ENCODE data around the gene ZNF831.

Gene ZNF831

DNA sequence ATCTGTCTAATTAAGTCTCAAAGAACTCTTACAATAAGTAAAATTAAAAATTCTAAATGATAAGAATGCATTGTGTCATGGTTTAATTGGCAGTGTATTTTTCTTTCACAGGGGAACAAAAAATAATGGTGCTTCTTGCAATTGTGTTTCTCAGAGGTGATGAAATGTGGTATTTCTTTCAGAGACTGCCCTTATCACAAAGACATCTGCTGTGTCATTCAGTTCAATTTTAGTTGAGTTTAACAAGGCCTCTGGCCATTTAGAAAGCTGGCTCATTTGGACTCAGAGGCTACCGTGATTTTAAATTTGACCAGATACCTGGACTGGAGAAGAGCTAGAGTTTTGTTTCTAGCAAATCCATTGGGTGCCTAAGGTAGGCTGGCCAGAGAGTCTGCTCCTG is 23.6 kb upstream of the ZNF831 start:
- H3K4me3 ChIP-seq (ENCODE audit: low read length) = no peak overlapping the region
- no peak for TF ChIP-seq EZH2 (optimal IDR thresholded peaks at IDR 0.05; ENCODE audit: low read depth, low read length)
- TF ChIP-seq, protein P1, sequence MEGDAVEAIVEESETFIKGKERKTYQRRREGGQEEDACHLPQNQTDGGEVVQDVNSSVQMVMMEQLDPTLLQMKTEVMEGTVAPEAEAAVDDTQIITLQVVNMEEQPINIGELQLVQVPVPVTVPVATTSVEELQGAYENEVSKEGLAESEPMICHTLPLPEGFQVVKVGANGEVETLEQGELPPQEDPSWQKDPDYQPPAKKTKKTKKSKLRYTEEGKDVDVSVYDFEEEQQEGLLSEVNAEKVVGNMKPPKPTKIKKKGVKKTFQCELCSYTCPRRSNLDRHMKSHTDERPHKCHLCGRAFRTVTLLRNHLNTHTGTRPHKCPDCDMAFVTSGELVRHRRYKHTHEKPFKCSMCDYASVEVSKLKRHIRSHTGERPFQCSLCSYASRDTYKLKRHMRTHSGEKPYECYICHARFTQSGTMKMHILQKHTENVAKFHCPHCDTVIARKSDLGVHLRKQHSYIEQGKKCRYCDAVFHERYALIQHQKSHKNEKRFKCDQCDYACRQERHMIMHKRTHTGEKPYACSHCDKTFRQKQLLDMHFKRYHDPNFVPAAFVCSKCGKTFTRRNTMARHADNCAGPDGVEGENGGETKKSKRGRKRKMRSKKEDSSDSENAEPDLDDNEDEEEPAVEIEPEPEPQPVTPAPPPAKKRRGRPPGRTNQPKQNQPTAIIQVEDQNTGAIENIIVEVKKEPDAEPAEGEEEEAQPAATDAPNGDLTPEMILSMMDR (IDR thresholded peaks at IDR 0.05; ENCODE audit: low read length) = no peak
- TF ChIP-seq EZH2phosphoT487 (IDR thresholded peaks at IDR 0.05; ENCODE audit: low read length) = no peak
- H2AFZ ChIP-seq (ENCODE audit: low read length) = no peak overlapping the region
- H3K27me3 ChIP-seq (replicated peaks; ENCODE audit: insufficient read depth, low read length) = peaks cover 80% of the 10 kb centered on the region
- H3K4me1 ChIP-seq (ENCODE audit: low read length) = no peaks in the 10 kb centered on the region
- no peaks in the 10 kb centered on the region for H3K79me2 ChIP-seq (ENCODE audit: low read length)
- no peak overlapping the region for H3K27ac ChIP-seq (ENCODE audit: low read length)
- no peaks in the 10 kb centered on the region for H3K36me3 ChIP-seq (replicated peaks; ENCODE audit: insufficient read depth, low read length)
- no peak for DNase-seq
- no peak overlapping the region for H3K4me2 ChIP-seq (ENCODE audit: low read depth, low read length)
- no peak overlapping the region for H3K9ac ChIP-seq (ENCODE audit: low read length)
- no peaks in the 10 kb centered on the region for H3K9me2 ChIP-seq (replicated peaks; ENCODE audit: insufficient read depth, low read length)
- H3F3A ChIP-seq (ENCODE audit: insufficient read depth, low read length) = no peaks in the 10 kb centered on the region
- no peaks in the 10 kb centered on the region for H4K20me1 ChIP-seq (ENCODE audit: insufficient read depth, low read length)
- no peaks in the 10 kb centered on the region for H3K9me3 ChIP-seq (replicated peaks; ENCODE audit: insufficient read depth, low read length)

DNA sequence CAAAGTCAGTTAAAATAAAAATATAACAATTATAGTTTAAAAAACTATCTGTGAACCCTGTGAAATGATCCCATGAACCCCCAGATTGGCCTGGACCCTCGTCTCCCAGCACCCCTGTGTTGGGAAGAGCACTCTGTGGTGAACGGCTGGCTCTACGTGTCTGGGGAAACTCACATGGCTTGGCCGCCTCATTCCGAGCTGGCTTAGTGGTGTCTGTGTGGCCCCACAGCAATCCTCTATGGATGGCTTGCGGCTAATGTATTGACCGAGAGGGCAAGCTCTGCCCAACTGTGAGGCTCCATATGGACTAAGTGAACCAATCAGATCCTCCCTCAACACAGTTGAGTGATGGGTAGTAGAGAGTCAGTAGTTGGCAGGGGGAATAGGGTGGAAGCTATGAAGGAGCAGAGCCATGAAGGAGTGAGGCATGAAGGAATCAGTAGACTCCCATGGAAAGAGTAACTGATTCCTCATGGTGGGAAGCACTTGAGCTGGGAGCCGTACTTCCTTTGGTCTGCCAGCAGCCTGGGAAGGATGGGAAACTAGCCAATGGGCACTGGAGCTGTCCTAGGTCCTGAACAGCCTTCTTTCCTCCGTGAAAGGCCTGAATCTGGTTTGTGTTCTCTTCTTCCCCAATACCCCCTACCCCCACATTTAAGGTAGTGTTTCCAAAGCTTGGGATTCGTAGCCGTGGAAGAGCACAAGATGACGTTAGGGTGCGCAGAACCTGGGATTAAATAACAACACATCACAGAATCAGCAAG is 21.6 kb upstream of the ZNF831 start:
- Histone ChIP-seq H3K79me2 (ENCODE audit: low read length) (no peaks in the 10 kb centered on the region), H3K36me3 (replicated peaks; ENCODE audit: insufficient read depth, low read length) (no peaks in the 10 kb centered on the region), H3K4me2 (ENCODE audit: low read depth, low read length) (no peak overlapping the region), H3K27ac (ENCODE audit: low read length) (no peak overlapping the region), H3K4me3 (ENCODE audit: low read length) (no peak overlapping the region), H4K20me1 (ENCODE audit: insufficient read depth, low read length) (no peaks in the 10 kb centered on the region), H3K9ac (ENCODE audit: low read length) (no peak overlapping the region), H3K9me2 (replicated peaks; ENCODE audit: insufficient read depth, low read length) (no peaks in the 10 kb centered on the region), H3K27me3 (replicated peaks; ENCODE audit: insufficient read depth, low read length) (peaks cover 88% of the 10 kb centered on the region), H2AFZ (ENCODE audit: low read length) (no peak overlapping the region), H3F3A (ENCODE audit: insufficient read depth, low read length) (no peaks in the 10 kb centered on the region), H3K4me1 (ENCODE audit: low read length) (no peaks in the 10 kb centered on the region), H3K9me3 (replicated peaks; ENCODE audit: insufficient read depth, low read length) (no peaks in the 10 kb centered on the region)
- no peak for DNase-seq
- no peak for TF ChIP-seq EZH2 (optimal IDR thresholded peaks at IDR 0.05; ENCODE audit: low read depth, low read length)
- TF ChIP-seq, protein P1 (IDR thresholded peaks at IDR 0.05; ENCODE audit: low read length) = no peak
- TF ChIP-seq EZH2phosphoT487 (IDR thresholded peaks at IDR 0.05; ENCODE audit: low read length) = no peak

DNA sequence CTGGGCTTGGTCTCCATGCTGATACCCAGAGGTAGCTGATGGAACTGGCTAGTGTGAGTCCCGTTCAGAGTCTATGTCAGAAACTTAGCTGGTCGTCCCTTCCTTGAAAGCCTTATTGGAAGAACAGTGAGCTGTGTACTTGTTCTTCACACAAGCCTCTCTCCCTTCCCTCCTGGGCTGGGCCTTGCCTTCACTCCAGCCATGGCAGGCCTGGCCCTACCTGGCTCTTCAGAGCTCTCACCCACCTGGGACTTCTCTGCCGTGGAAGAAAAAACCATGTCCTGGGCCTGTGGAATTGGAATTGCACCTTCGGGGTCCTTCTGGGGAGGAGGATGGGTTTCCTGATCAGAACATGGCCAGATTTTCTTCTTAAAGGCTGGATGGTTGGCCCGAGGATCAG is 20.3 kb upstream of the ZNF831 start:
- H3K9me2 ChIP-seq (replicated peaks; ENCODE audit: insufficient read depth, low read length) = no peaks in the 10 kb centered on the region
- H3K4me1 ChIP-seq (ENCODE audit: low read length) = no peaks in the 10 kb centered on the region

More for the DNA sequence above, 20.3 kb upstream of the ZNF831 start:
- no peaks in the 10 kb centered on the region for H3K36me3 ChIP-seq (replicated peaks; ENCODE audit: insufficient read depth, low read length)
- no peak overlapping the region for H3K4me3 ChIP-seq (ENCODE audit: low read length)
- no peaks in the 10 kb centered on the region for H3K9me3 ChIP-seq (replicated peaks; ENCODE audit: insufficient read depth, low read length)
- H3K27ac ChIP-seq (ENCODE audit: low read length) = no peak overlapping the region
- no peak overlapping the region for H2AFZ ChIP-seq (ENCODE audit: low read length)
- no peak overlapping the region for H3K4me2 ChIP-seq (ENCODE audit: low read depth, low read length)
- H3K79me2 ChIP-seq (ENCODE audit: low read length) = no peaks in the 10 kb centered on the region
- TF ChIP-seq, protein P1 (IDR thresholded peaks at IDR 0.05; ENCODE audit: low read length) = no peak
- no peak for TF ChIP-seq EZH2 (optimal IDR thresholded peaks at IDR 0.05; ENCODE audit: low read depth, low read length)
- no peak for TF ChIP-seq EZH2phosphoT487 (IDR thresholded peaks at IDR 0.05; ENCODE audit: low read length)
- no peak for DNase-seq
- no peaks in the 10 kb centered on the region for H4K20me1 ChIP-seq (ENCODE audit: insufficient read depth, low read length)
- no peaks in the 10 kb centered on the region for H3F3A ChIP-seq (ENCODE audit: insufficient read depth, low read length)
- peaks cover 93% of the 10 kb centered on the region for H3K27me3 ChIP-seq (replicated peaks; ENCODE audit: insufficient read depth, low read length)
- no peak overlapping the region for H3K9ac ChIP-seq (ENCODE audit: low read length)
